NCI-H2081 (cell line): ENCODE data around the gene DPH1.

Experiments
- DNase-seq, 2 experiments: peaks; one replicate each; lab custom pipeline; 2025; lab: John Stamatoyannopoulos, UW

DPH1 gene

GRCh38 chr17:2027528-2028233, 2.3 kb upstream of the DPH1 start:
- DNase-seq: no peak

DNA sequence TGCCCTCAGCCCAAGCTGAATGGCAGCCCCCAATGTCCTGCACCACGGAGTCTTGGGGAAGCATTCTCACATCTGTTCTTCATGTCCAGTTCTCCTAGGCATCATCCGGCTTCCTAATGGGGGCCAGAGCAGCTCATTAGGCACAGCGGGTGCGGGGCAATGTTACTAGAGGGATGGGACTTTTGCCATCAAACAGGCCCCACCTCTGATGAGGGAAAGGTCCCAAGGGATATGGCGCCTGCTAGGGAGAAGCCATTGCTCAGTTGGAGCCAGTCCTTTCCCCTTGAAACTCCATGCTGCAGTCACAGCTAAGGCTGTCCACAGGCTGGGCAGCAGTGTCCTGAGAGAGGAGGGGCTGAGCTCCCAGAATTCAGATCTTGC, 1.7 kb upstream of the DPH1 start:
- DNase-seq: no peak

DNA sequence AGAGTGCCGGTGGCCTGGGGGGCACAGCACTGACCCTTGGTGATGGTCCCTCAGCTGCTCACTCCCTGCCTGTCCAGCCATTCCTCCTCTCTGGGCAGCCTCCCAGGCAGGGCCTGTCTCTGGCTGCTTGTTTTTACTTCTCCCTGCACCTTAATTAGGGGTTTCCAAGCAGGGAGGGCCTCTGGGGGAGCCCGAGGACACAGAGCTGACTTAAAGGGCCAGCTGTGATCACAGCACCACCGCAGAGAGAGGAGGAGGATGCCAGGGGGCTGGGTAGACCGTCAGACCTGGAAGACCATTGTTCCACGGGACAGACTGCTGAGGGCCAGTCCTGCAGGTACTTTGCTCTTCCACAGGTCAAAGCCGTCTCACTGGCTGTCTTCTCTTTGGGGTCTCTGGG, 1.2 kb upstream of the DPH1 start:
- DNase-seq: no peak

DNA sequence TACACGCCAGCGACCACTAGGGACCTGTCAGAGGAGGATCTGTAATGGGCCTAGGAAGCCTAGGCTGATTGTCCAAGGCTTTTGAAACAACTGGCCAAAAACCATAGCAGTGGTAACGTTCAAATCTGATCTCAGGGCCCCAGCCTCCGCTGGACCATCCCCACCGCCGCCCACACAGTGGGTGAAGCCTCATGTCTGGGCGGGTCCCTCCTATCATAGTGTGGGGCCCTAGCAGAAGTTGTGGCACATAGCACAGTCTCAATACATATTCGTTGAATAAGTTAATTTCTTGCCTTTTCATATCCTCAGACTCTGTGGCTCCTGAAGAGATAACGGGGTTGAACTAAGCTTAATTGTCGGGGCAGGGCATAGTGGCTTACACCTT, 818 bp downstream of the DPH1 start:
- no peak for DNase-seq

GRCh38 chr17:2033153-2033552, 3.2 kb downstream of the DPH1 start:
- DNase-seq: no peak

GRCh38 chr17:2034157-2034556, 4.2 kb downstream of the DPH1 start:
- no peak for DNase-seq

DNA sequence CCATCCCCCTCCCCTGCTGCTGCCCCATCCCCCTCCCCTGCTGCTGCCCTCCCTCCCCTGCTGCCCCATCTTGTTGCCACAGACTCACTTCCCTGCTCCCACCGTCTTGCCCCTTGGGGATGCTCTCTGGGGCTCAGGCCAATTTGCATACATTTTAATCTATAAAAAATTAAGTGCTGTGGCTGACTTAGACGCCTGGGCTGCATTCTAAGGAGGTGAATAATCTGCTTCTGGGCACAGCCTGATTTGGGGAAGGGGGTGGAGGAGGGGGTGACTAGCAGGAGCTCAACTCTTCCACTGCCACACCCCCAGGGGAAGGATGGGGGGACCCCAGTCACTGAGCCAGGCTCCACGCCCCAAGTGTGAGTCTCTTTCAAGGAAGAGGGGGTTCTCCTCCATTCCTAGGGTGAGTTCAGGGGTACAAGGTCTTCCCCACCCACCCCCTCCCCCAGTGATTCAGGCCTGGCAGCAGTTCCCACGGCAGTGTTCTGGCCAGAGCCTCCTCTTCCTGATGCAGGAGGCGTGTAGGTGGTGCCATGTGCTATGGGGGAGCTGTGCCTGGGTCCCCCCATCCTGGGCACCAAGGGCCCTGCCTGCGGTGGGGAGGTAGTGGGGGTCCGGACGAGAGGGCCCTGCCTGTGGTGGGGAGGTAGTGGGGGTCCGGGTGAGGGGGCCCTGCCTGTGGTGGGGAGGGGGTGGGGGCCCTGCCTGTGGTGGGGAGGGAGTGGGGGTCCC, 5.0 kb downstream of the DPH1 start:
- no peak for DNase-seq

GRCh38 chr17:2035541-2036488, 5.9 kb downstream of the DPH1 start:
- no peak for DNase-seq

DNA sequence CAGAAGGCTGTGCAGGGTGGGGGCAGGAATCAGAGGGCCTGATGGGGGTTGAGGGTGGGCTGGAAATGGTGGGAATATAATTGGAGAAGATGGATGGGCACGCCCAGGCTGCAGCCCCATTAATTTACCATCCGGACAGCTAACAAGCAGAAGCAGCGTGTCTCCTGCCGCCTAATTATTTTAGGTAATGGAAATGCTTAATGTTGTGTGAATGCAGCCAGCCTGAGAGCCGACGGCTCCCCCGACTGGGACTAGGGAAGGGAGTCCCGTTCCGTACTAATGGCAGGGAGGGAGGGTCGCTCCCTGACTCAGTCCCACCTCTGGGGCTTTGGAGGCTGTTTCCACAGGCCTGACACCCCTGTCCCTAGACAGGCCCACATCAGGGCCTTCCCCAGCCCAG, 7.2 kb downstream of the DPH1 start:
- no peak for DNase-seq

GRCh38 chr17:2040219-2040827, 10.4 kb downstream of the DPH1 start:
- no peak for DNase-seq

DNA sequence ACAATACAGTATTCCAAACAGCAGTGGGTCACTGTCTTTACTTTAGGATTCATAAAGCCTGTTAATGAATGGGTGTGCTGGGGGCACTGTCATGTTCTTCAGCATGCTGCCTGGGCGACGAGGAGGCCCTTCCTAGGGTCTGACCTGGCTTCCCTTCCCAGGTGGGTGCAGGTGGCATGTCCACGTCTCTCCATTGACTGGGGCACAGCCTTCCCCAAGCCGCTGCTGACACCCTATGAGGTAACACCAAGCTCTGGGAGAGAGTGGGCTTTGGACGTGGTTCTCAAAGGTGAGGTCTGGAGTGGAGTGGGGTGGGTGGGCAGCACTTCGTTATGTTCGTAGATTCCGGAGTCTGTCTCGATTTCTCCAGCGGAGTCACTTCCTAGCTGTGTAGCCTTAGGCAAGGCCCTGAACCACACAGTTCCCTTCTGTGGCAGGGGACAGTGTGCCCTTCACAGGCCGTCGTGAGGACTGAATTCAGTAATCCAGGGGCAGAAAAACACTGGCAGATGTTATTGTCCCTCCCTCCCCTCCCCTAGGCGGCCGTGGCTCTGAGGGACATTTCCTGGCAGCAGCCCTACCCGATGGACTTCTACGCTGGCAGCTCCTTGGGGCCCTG, 11.1 kb downstream of the DPH1 start:
- no peak for DNase-seq

- peak; percentile 93 for DNase-seq
Observed at GRCh38 chr17:2041561-2042389, 11.8 kb downstream of the DPH1 start, which contains the start of gene OVCA2. Gene OVCA2 (plus strand): TSS chr17:2042022. CDS start chr17:2042048, 26 bp downstream.

GRCh38 chr17:2042390-2042847, 12.5 kb downstream of the DPH1 start:
- DNase-seq: no peak

- no peak for DNase-seq
Observed at GRCh38 chr17:2042933-2043332, 13.0 kb downstream of the DPH1 start.

- no peak for DNase-seq
Observed at GRCh38 chr17:2043785-2044184, 13.8 kb downstream of the DPH1 start.

DNA sequence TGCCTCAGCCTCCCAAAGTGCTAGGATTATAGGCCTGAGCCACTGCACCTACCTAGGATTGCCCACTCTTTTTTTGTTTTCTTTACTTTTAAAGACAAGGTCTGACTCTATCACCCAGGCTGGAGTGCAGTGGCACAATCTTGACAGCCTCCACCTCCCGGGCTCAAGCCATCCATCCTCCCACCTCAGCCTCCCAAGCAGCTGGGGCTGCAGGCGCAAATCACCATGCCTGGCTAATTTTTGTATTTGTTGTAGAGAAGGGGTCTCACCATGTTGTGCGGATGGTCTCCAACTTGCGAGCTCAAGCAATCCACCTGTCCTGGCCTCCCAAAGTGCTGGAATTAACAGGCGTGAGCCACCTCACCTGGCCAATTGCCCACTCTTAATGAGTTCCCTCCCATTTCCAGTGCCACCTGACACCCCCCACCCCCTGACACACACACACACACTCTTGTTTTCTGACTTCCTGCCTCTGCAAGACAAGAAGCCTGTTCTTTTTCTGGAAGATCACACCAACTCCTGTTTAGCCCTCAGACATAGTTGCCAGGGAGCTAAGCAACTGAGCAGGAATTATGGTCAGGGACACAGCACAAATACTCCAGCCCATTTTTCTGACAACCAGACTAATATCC, 14.4 kb downstream of the DPH1 start:
- DNase-seq: no peak

DNA sequence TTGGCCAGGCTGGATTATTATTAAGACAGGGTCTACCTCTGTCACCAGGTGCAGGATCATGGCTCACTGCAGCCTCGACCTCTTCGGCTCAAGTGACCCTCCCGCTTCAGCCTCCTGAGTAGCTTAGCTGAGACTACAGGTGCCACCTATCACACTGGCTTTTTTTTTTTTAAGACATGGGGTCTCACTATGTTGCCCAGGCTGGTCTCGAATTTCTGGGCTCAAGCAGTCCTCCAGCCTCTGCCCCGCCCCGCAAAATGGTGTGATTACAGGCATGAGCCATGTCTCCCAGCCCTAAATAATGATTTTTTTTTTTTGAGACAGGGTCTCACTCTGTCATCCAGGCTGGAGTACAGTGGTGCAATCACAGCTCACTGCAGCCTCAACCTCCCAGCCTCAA, 17.6 kb downstream of the DPH1 start:
- DNase-seq: no peak

- no peak for DNase-seq
Observed at GRCh38 chr17:2048805-2049204, 18.9 kb downstream of the DPH1 start.

DNA sequence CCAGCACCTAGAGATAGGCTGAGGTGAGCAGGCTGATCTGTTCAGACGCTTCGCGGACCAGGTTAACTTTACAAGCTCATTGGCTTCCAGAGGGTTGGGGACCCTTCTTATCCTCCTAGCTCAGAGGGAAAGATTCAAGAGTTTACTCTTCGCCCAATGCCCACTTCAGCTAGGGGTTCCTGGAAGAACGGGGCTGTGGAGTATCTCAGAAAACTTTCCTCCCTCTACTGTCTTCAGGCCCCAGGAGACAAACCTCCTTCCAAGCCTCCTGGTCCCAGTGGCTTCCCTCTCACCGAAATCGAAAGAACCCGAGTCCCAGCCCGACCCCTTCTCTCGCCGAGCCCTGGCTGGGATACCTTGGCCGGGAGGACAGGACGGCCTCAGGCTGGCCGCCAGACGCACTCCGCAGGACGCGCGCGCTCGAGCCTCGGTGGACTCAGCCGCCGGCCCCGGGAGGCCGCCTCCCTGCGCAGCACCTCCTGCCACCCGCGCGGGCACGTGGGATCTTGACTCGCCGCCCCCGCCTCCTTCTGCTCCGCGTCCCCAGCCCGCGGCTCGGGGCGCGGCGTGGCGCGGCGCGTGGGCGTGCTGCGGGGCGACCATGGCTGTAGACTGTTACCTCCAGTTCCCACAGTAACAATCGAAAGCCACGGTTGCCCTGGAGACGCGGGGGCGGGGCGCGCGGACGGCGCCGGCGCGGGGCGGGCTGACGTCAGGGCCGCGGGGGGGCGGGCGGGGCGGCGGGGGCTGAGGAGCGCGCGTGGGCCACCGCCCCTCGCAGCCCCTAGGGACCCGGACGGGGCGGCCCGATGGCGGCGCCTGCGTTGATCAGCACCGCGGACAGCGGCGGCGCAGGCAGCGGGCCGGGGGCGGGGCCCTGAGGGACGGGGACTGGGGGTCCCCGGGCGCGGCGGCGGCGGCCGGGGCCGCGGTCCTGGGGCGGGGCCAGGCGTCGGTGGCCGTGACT, 19.7 kb downstream of the DPH1 start:
- peak; percentile 38 to 45 for DNase-seq
